A549 (cell line): ENCODE measurements around the gene CCSER1. TPM values are rescaled to one million over a fixed set of nuclear protein-coding genes. Genes with fewer than 3 reads are reported as not detected.
"Not testable (repeated sequence)": the region's sequence is repeated elsewhere in the genome, so short reads cannot be mapped to it uniquely, and the experiment has no call there.

Source experiments
- ATAC-seq, 2 experiments: fragments of 200-7000 bp in 1 of 2; fragments of >200 bp in 1 of 2; cut with Nextera tagmentation in 1 of 2; cut with Tn5 transposase in 1 of 2; 3 replicates each; pipeline versions ENCODE4 v1.8.0 to v1.9.1; 2018 to 2020; ENCODE audit warnings: mild to moderate bottlenecking in 1 of 2, moderate library complexity in 1 of 2
- CTCF ChIA-PET: fragments of 300-600 bp; sonication (Branson Sonifier 250); formaldehyde crosslinking; extraction: SDS; loops from one replicate; lab custom pipeline; 2021; ENCODE audit warnings: antibody characterized with exemption, inconsistent platforms; lab: Yijun Ruan, JAX
- POLR2A ChIA-PET: fragments of 350-600 bp; formaldehyde crosslinking; extraction: SDS; loops from one replicate; lab custom pipeline; 2021; ENCODE audit warnings: antibody characterized with exemption, inconsistent platforms; lab: Yijun Ruan, JAX
- DNase-seq, 2 experiments: peaks; one replicate each; pipeline versions ENCODE4 v3.0.0 to v3.0.0-alpha.2; 2011 to 2016; ENCODE audit warnings: low read depth in 1 of 2, low spot score in 1 of 2
- FAIRE-seq: peaks from 2 replicates; lab custom pipeline; 2011; peaks lifted over from hg19 to GRCh38; lab: Jason Lieb, UNC
- H3K27ac ChIP-seq, 2 experiments: fragments of >200 bp; sonication (Bioruptor Twin); formaldehyde crosslinking; 3 replicates each; pipeline ENCODE4 v1.5.1; 2016 to 2017
- H3K4me1 ChIP-seq: fragments of >200 bp; sonication (Bioruptor Twin); formaldehyde crosslinking; 3 replicates; pipeline ENCODE4 v1.6.1; 2016
- H3K4me2 ChIP-seq: fragments of >200 bp; sonication (Bioruptor Twin); formaldehyde crosslinking; 3 replicates; pipeline ENCODE4 v1.6.1; 2016
- H3K4me3 ChIP-seq: fragments of >200 bp; sonication (Bioruptor Twin); formaldehyde crosslinking; 3 replicates; pipeline ENCODE4 v1.5.1; 2016
- H3K9me3 ChIP-seq: fragments of >200 bp; sonication (Bioruptor Twin); formaldehyde crosslinking; 3 replicates; pipeline ENCODE4 v1.6.1; 2016
- CHD4 ChIP-seq: fragments of 200-600 bp; sonication (generic); IDR thresholded peaks from 2 replicates; pipeline ENCODE4 v1.6.1; 2016; ENCODE audit warnings: antibody characterized with exemption, mild to moderate bottlenecking, borderline replicate concordance
- ELK1 ChIP-seq: fragments of 150-350 bp; IDR thresholded peaks from 2 replicates; pipeline ENCODE4 v1.6.1; 2014; ENCODE audit warnings: low read depth, mild to moderate bottlenecking, low read length
- FOSL2 ChIP-seq, 2 experiments: fragments of 450-650 bp in 1 of 2; fragments of >200 bp in 1 of 2; sonication (Bioruptor Twin) in 1 of 2; formaldehyde crosslinking; IDR thresholded peaks; 2 replicates each; pipeline versions ENCODE4 v1.5.0 to v1.6.1; 2016 to 2020; ENCODE audit warnings: mild to moderate bottlenecking in 1 of 2, moderate library complexity in 1 of 2
- HOXA7 ChIP-seq: fragments of 250-450 bp; sonication (Bioruptor Pico); IDR thresholded peaks from 2 replicates; pipeline ENCODE4 v1.5.0; 2020; ENCODE audit warnings: mild to moderate bottlenecking, moderate library complexity
- HOXB5 ChIP-seq: fragments of 250-450 bp; sonication (Bioruptor Pico); IDR thresholded peaks from 2 replicates; pipeline ENCODE4 v1.5.0; 2020; ENCODE audit warnings: mild to moderate bottlenecking, moderate library complexity
- MAFK ChIP-seq: fragments of 450-650 bp; IDR thresholded peaks from 2 replicates; pipeline ENCODE4 v1.6.1; 2014; ENCODE audit not compliant: partially characterized antibody
- NR3C1 ChIP-seq: fragments of >200 bp; sonication (Bioruptor Twin); formaldehyde crosslinking; IDR thresholded peaks from 3 replicates; pipeline ENCODE4 v1.6.1; 2017
- RCOR1 ChIP-seq: fragments of 150-350 bp; IDR thresholded peaks from 2 replicates; pipeline ENCODE4 v1.6.1; 2014; ENCODE audit warnings: antibody characterized with exemption, low read length, low read depth
- REST ChIP-seq: fragments of 200-600 bp; sonication (generic); IDR thresholded peaks from 2 replicates; pipeline ENCODE4 v1.6.1; 2016; ENCODE audit warnings: antibody characterized with exemption, mild to moderate bottlenecking, moderate library complexity
- ZFP36 ChIP-seq: fragments of 450-650 bp; IDR thresholded peaks from 2 replicates; pipeline ENCODE4 v1.6.1; 2014; ENCODE audit warnings: borderline replicate concordance; ENCODE audit not compliant: partially characterized antibody
- WGBS: methylation state at CpG from one replicate; pipeline ENCODE4 v1.1.6; 2017; ENCODE audit errors: missing lambda C conversion rate; 5-methylcytosine and 5-hydroxymethylcytosine counted together
- polyA plus RNA-seq, 4 experiments: library from polyadenylated mRNA; depleted of rRNA in 3 of 4; stranded (reverse); fragments of >200 nt; fragmentation: RNase III in 1 of 4; extraction: RNeasy Plus Mini Kit Qiagen cat#74134 plus additional on column Dnase treatment in 1 of 4; gene quantifications; 2 replicates in 3 of 4; 3 replicates in 1 of 4; pipeline ENCODE4 v1.2.3, GENCODE V29; 2011 to 2017
- TF ChIP-seq, protein P1 (sequence below): IDR thresholded peaks from 2 replicates; pipeline ENCODE4 v1.6.1; 2012

CCSER1 gene
- polyA plus RNA-seq, 2 of the 4 experiments (the other 2 are of a cell fraction), result 0.06 TPM; not detected in 1

DNA sequence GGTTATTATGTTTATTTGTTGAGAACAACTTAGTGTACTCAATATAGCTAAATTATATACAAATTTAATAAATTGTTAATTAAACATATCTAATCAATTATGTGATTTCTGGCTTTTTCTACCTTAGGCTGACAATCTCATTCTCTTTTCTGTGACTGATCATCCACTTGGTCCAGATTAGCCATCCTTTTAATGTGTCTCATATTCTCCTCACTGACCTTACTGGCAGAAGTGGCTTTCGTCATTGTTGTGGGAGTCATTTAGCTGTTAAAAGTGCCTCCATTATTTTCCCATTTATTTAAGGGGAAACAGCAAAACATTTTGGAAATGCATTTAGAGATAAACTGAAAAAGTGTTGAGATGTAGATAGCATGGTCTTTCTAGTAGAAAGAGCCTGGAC, 172.2 kb downstream of the CCSER1 start:
- POLR2A ChIA-PET, result no interaction called here

DNA sequence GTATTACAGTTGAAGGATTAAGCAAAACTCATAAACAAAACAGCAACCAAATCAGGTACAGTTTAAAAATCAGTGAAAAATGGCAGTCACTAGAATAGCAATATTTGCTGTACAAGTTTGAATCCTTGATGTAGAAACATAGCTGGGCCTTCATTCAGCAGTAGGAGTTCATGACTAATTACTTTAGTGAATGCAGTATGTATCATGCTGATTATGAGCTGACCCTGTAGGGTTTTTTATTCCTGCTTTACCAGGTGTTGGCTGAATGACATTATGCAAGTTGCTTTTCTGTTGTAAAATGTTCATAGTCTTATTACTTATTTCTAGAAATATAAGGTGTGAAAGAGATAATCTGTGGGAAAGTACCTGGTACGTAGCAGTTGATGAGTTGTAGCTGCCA, 179.6 kb downstream of the CCSER1 start:
- DNase-seq (no peak), ATAC-seq (no peak), FAIRE-seq (no peak)
- CTCF ChIA-PET, result no interaction called here
- H3K4me3 ChIP-seq, result no peak overlapping the region
- H3K9me3 ChIP-seq, result no peaks in the 10 kb centered on the region
- POLR2A ChIA-PET, result no interaction called here
- H3K4me2 ChIP-seq, result no peak overlapping the region
- H3K27ac ChIP-seq, result no peak overlapping the region
- 74% methylated on average over 1 of the region's 1 CpG for WGBS
- no peaks in the 10 kb centered on the region for H3K4me1 ChIP-seq
- TF ChIP-seq NR3C1 (no peak), ELK1 (no peak), CHD4 (no peak)

More for the DNA sequence above, 172.2 kb downstream of the CCSER1 start:
- TF ChIP-seq ZFP36 (no peak), HOXA7 (no peak)
- no peak for FAIRE-seq
- Histone ChIP-seq H3K27ac (no peak overlapping the region), H3K4me3 (no peak overlapping the region), H3K9me3 (no peaks in the 10 kb centered on the region), H3K4me1 (no peaks in the 10 kb centered on the region), H3K4me2 (no peak overlapping the region)
- no peak for DNase-seq
- ATAC-seq, result no peak
- CTCF ChIA-PET, result no interaction called here
- WGBS, result 15% methylated on average over 1 of the region's 1 CpG

- CTCF ChIA-PET, result not testable (repeated sequence)
Measured at GRCh38 chr4:90317140-90317539, 189.9 kb downstream of the CCSER1 start.

GRCh38 chr4:90317785-90318184, 190.6 kb downstream of the CCSER1 start:
- POLR2A ChIA-PET, result no interaction called here
- peak overlapping the region; percentile 49 for H3K4me2 ChIP-seq
- no peak overlapping the region for H3K4me3 ChIP-seq
- 39% methylated on average over 2 of the region's 2 CpGs for WGBS
- DNase-seq (no peak), ATAC-seq (peak in 1 of 2 experiments; percentile 13; a peak in 1 of 6 replicates), FAIRE-seq (no peak)
- peak overlapping the region; percentile 35 to 53; a peak in 3 of 6 replicates for H3K27ac ChIP-seq
- CTCF ChIA-PET, result no interaction called here
- TF ChIP-seq RCOR1 (no peak), HOXB5 (CRISPR knock-in tag) (no peak), MAFK (no peak), REST (no peak)
- TF ChIP-seq, protein P1, sequence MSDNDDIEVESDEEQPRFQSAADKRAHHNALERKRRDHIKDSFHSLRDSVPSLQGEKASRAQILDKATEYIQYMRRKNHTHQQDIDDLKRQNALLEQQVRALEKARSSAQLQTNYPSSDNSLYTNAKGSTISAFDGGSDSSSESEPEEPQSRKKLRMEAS, result no peak
- no peaks in the 10 kb centered on the region for H3K9me3 ChIP-seq
- peaks cover 12% of the 10 kb centered on the region; the same call in 2 of the 3 replicates for H3K4me1 ChIP-seq

More at GRCh38 chr4:90317140-90317539, 189.9 kb downstream of the CCSER1 start:
- Histone ChIP-seq H3K4me1 (peaks cover 12% of the 10 kb centered on the region; the same call in 2 of the 3 replicates), H3K27ac (peak overlapping the region in 1 of 2 experiments; percentile 53; a peak in 1 of 6 replicates), H3K4me2 (peak overlapping the region; percentile 49)
- FAIRE-seq; H3K9me3 ChIP-seq; H3K4me3 ChIP-seq; ATAC-seq; POLR2A ChIA-PET; TF ChIP-seq FOSL2 (IDR thresholded peaks at IDR 0.05): not testable (repeated sequence)
- peak; percentile 7; the same call in 1 of the 2 replicates for TF ChIP-seq FOSL2 (CRISPR knock-in tag; IDR thresholded peaks at IDR 0.05)
- 22% methylated on average over 6 of the region's 6 CpGs for WGBS
- DNase-seq, result peak in 1 of 2 experiments; percentile 9
